Measurements from ENCODE around the gene PAGE2.
"Not testable (repeated sequence)": the region's sequence is repeated elsewhere in the genome, so short reads cannot be mapped to it uniquely, and the experiment has no call there.

PAGE2 gene

GRCh38 chrX:55109306-55109705 lies 20.5 kb downstream of the PAGE2 start:
- Mint-ChIP-seq H3K27me3 (no peaks in the 10 kb centered on the region), H3K36me3 (no peaks in the 10 kb centered on the region), H3K4me1 (no peaks in the 10 kb centered on the region), H3K27ac (no peak overlapping the region), H3K9me3 (no peaks in the 10 kb centered on the region), H3K4me3 (no peak overlapping the region)
- DNase-seq (ENCODE audit: low spot score in 2 of 2) (no peak), ATAC-seq (ENCODE audit: low read depth) (no peak)

- no peaks in the 10 kb centered on the region for H3K9me3 Mint-ChIP-seq
- no peaks in the 10 kb centered on the region for H3K36me3 Mint-ChIP-seq
- no peak for ATAC-seq (ENCODE audit: low read depth)
- H3K27me3 Mint-ChIP-seq = peaks cover 1% of the 10 kb centered on the region
- no peaks in the 10 kb centered on the region for H3K4me1 Mint-ChIP-seq
- H3K4me3 Mint-ChIP-seq = no peak overlapping the region
- no peak for DNase-seq (ENCODE audit: low spot score in 2 of 2)
- H3K27ac Mint-ChIP-seq = no peak overlapping the region
These were observed 22.9 kb downstream of the PAGE2 start for GRCh38 chrX:55111578-55112254.

GRCh38 chrX:55116589-55116988 lies 27.8 kb downstream of the PAGE2 start:
- DNase-seq (ENCODE audit: low spot score in 2 of 2); H3K27me3 Mint-ChIP-seq; H3K4me3 Mint-ChIP-seq; H3K9me3 Mint-ChIP-seq; H3K36me3 Mint-ChIP-seq; H3K27ac Mint-ChIP-seq; H3K4me1 Mint-ChIP-seq; ATAC-seq (ENCODE audit: low read depth): not testable (repeated sequence)

- peaks cover 4% of the 10 kb centered on the region for H3K27me3 Mint-ChIP-seq
- peaks cover 2% of the 10 kb centered on the region for H3K4me1 Mint-ChIP-seq
- H3K9me3 Mint-ChIP-seq = no peaks in the 10 kb centered on the region
- H3K27ac Mint-ChIP-seq = no peak overlapping the region
- ATAC-seq (ENCODE audit: low read depth) (no peak), DNase-seq (ENCODE audit: low spot score in 2 of 2) (no peak)
- H3K36me3 Mint-ChIP-seq = no peaks in the 10 kb centered on the region
- H3K4me3 Mint-ChIP-seq = no peak overlapping the region
These were observed 29.8 kb downstream of the PAGE2 start for GRCh38 chrX:55118574-55118973.

GRCh38 chrX:55119271-55119670 lies 30.5 kb downstream of the PAGE2 start:
- H3K27ac Mint-ChIP-seq = no peak overlapping the region
- ATAC-seq (ENCODE audit: low read depth) = no peak
- no peak overlapping the region for H3K4me3 Mint-ChIP-seq
- peaks cover 2% of the 10 kb centered on the region for H3K4me1 Mint-ChIP-seq
- no peaks in the 10 kb centered on the region for H3K36me3 Mint-ChIP-seq
- no peaks in the 10 kb centered on the region for H3K9me3 Mint-ChIP-seq
- H3K27me3 Mint-ChIP-seq = peaks cover 4% of the 10 kb centered on the region
- DNase-seq (ENCODE audit: low spot score in 2 of 2) = no peak

- Mint-ChIP-seq H3K4me3 (no peak overlapping the region), H3K27me3 (peaks cover 2% of the 10 kb centered on the region), H3K27ac (no peak overlapping the region), H3K4me1 (peaks cover 2% of the 10 kb centered on the region), H3K36me3 (no peaks in the 10 kb centered on the region), H3K9me3 (no peaks in the 10 kb centered on the region)
- no peak for ATAC-seq (ENCODE audit: low read depth)
- DNase-seq (ENCODE audit: low spot score in 2 of 2) = no peak
These were observed 30.9 kb downstream of the PAGE2 start for GRCh38 chrX:55119712-55120111.

GRCh38 chrX:55120761-55121358 lies 32.0 kb downstream of the PAGE2 start:
- DNase-seq (ENCODE audit: low spot score in 2 of 2) (no peak), ATAC-seq (ENCODE audit: low read depth) (no peak)
- Mint-ChIP-seq H3K4me1 (peaks cover 2% of the 10 kb centered on the region), H3K36me3 (no peaks in the 10 kb centered on the region), H3K9me3 (no peaks in the 10 kb centered on the region), H3K27ac (no peak overlapping the region), H3K4me3 (no peak overlapping the region), H3K27me3 (peaks cover 2% of the 10 kb centered on the region)

GRCh38 chrX:55123900-55124299 lies 35.1 kb downstream of the PAGE2 start:
- H3K36me3 Mint-ChIP-seq = no peaks in the 10 kb centered on the region

GRCh38 chrX:55127692-55128091 lies 38.9 kb downstream of the PAGE2 start:
- H3K27ac Mint-ChIP-seq = no peak overlapping the region
- no peaks in the 10 kb centered on the region for H3K9me3 Mint-ChIP-seq
- no peak for DNase-seq (ENCODE audit: low spot score in 2 of 2)

More at GRCh38 chrX:55123900-55124299, 35.1 kb downstream of the PAGE2 start:
- H3K27ac Mint-ChIP-seq = no peak overlapping the region
- DNase-seq (ENCODE audit: low spot score in 2 of 2) (no peak), ATAC-seq (ENCODE audit: low read depth) (no peak)
- H3K9me3 Mint-ChIP-seq = no peaks in the 10 kb centered on the region
- peaks cover 6% of the 10 kb centered on the region for H3K27me3 Mint-ChIP-seq
- no peaks in the 10 kb centered on the region for H3K4me1 Mint-ChIP-seq
- no peak overlapping the region for H3K4me3 Mint-ChIP-seq

GRCh38 chrX:55129361-55129760 lies 40.5 kb downstream of the PAGE2 start:
- H3K9me3 Mint-ChIP-seq = no peaks in the 10 kb centered on the region
- no peak for DNase-seq (ENCODE audit: low spot score in 2 of 2)
- H3K36me3 Mint-ChIP-seq = no peaks in the 10 kb centered on the region
- H3K4me1 Mint-ChIP-seq = no peaks in the 10 kb centered on the region
- no peak for ATAC-seq (ENCODE audit: low read depth)
- H3K4me3 Mint-ChIP-seq = no peak overlapping the region
- no peak overlapping the region for H3K27ac Mint-ChIP-seq
- H3K27me3 Mint-ChIP-seq = peaks cover 5% of the 10 kb centered on the region

More at GRCh38 chrX:55127692-55128091, 38.9 kb downstream of the PAGE2 start:
- peaks cover 5% of the 10 kb centered on the region for H3K27me3 Mint-ChIP-seq
- H3K36me3 Mint-ChIP-seq = no peaks in the 10 kb centered on the region
- no peak for ATAC-seq (ENCODE audit: low read depth)
- no peak overlapping the region for H3K4me3 Mint-ChIP-seq
- no peaks in the 10 kb centered on the region for H3K4me1 Mint-ChIP-seq

- DNase-seq (ENCODE audit: low spot score in 2 of 2) = no peak
- no peak overlapping the region for H3K27ac Mint-ChIP-seq
- no peak overlapping the region for H3K4me3 Mint-ChIP-seq
- peaks cover 5% of the 10 kb centered on the region for H3K27me3 Mint-ChIP-seq
- no peak for ATAC-seq (ENCODE audit: low read depth)
- no peaks in the 10 kb centered on the region for H3K4me1 Mint-ChIP-seq
- no peaks in the 10 kb centered on the region for H3K9me3 Mint-ChIP-seq
- H3K36me3 Mint-ChIP-seq = no peaks in the 10 kb centered on the region
These were observed 41.7 kb downstream of the PAGE2 start for GRCh38 chrX:55130481-55130880.

- H3K27ac Mint-ChIP-seq = no peak overlapping the region
- peaks cover 5% of the 10 kb centered on the region for H3K27me3 Mint-ChIP-seq
- ATAC-seq (ENCODE audit: low read depth) (no peak), DNase-seq (ENCODE audit: low spot score in 2 of 2) (no peak)
- no peaks in the 10 kb centered on the region for H3K9me3 Mint-ChIP-seq
- H3K4me3 Mint-ChIP-seq = no peak overlapping the region
- H3K36me3 Mint-ChIP-seq = no peaks in the 10 kb centered on the region
- H3K4me1 Mint-ChIP-seq = no peaks in the 10 kb centered on the region
These were observed 43.6 kb downstream of the PAGE2 start for GRCh38 chrX:55132416-55132815.

GRCh38 chrX:55135171-55135570 lies 46.4 kb downstream of the PAGE2 start:
- H3K4me3 Mint-ChIP-seq = no peak overlapping the region
- peaks cover 3% of the 10 kb centered on the region for H3K9me3 Mint-ChIP-seq
- DNase-seq (ENCODE audit: low spot score in 2 of 2) (no peak), ATAC-seq (ENCODE audit: low read depth) (no peak)
- peak overlapping the region; percentile 47 for H3K27ac Mint-ChIP-seq
- no peaks in the 10 kb centered on the region for H3K4me1 Mint-ChIP-seq
- peaks cover 3% of the 10 kb centered on the region for H3K36me3 Mint-ChIP-seq
- peaks cover 2% of the 10 kb centered on the region for H3K27me3 Mint-ChIP-seq

GRCh38 chrX:55140800-55141199 lies 52.0 kb downstream of the PAGE2 start:
- not testable (repeated sequence) for H3K27me3 Mint-ChIP-seq; H3K4me1 Mint-ChIP-seq; H3K4me3 Mint-ChIP-seq; H3K27ac Mint-ChIP-seq; DNase-seq (ENCODE audit: low spot score in 2 of 2); H3K9me3 Mint-ChIP-seq; H3K36me3 Mint-ChIP-seq; ATAC-seq (ENCODE audit: low read depth)
